ENCODE measurements around the gene PCBP3.
"Not testable (repeated sequence)": the region's sequence is repeated elsewhere in the genome, so short reads cannot be mapped to it uniquely, and the experiment has no call there.

Gene PCBP3

DNA sequence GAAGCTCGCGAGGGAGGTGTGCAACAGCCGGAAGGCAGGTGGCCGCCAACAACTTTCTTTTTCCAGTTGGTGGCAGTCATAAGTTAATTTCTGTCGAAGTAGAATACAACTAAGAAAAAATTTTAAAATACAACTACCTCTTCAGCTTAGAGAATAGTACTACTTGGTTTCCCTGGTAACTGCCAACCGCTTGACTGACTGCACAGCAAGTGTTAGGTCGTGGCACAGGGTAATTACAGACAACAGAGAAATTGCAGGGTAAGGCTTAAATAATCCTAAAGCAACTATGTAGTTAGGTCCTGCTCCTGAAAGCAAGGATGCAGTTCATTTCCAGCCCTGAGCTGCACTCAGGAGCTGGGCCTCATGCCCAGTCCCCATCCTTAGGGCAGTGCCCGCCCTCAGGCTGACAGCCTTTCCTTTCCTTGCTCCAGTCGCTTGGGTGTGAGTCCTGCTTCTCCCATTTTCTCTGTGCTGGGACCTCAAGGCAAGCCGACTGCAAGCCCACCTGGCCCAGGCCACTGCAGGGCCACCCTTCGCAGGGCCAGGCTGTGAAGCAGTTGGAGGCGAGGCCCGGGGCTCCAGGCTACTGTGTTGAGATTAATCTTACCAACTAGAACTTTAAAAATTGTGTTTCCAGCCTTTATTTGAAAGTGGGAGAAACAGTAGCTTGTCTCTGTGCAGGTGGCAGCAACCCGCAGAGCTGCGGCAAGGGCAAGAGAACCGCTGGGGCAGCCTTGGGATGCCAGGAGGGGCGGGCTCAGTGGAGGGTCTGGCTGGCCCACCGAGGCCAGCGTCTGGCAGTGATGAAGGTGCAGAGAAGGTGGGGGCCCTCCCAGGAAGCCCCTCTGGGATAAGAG, 148.3 kb downstream of the PCBP3 start:
- FAIRE-seq, result no peak

- no peak for FAIRE-seq
Observed at GRCh38 chr21:45792682-45793383, 149.3 kb downstream of the PCBP3 start.

GRCh38 chr21:45794027-45794426, 150.5 kb downstream of the PCBP3 start:
- FAIRE-seq, result no peak

GRCh38 chr21:45796003-45796402, 152.5 kb downstream of the PCBP3 start:
- FAIRE-seq, result no peak

GRCh38 chr21:45797338-45797737, 153.8 kb downstream of the PCBP3 start:
- no peak for FAIRE-seq

- FAIRE-seq, result no peak
Observed at GRCh38 chr21:45799765-45800338, 156.3 kb downstream of the PCBP3 start.

DNA sequence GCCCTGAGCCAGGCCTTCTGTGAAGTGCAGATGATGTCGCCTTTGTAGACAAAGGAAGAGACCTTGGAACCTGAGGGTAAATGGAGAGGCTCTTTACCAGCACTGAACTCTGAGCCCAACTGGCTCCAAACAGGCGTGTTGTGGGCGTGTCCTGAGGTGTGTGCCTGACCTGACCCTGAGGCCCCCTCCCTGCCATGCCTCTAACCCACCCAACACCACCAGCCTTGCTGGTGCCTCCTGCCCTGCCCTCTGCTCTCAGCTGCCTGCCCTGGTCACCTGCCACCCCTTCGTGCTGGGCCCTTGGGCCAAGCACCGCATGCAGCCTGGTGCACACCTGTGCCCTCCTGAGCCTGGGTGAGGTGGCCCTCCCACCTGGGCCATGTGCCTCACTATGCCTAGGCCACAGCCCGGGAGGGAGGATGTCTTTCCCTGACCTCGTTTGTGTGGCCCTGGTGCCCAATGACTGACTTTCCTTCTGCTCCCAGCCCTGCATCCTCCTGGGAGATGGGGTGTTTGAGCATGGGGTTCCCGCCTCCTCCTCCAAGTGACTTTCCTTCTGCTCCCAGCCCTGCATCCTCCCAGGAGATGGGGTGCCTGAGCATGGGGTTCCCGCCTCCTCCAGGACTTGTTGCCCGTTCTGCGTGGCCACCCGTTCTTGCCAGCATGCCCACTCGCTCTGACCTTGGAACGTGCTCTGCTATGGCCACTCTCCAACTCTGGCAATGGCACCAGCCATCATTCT, 157.0 kb downstream of the PCBP3 start:
- no peak for FAIRE-seq

- FAIRE-seq, result no peak
Observed at GRCh38 chr21:45801129-45801964, 157.8 kb downstream of the PCBP3 start.

- FAIRE-seq, result no peak
Observed at GRCh38 chr21:45801989-45802388, 158.5 kb downstream of the PCBP3 start.

GRCh38 chr21:45802425-45802824, 158.9 kb downstream of the PCBP3 start:
- FAIRE-seq, result no peak

DNA sequence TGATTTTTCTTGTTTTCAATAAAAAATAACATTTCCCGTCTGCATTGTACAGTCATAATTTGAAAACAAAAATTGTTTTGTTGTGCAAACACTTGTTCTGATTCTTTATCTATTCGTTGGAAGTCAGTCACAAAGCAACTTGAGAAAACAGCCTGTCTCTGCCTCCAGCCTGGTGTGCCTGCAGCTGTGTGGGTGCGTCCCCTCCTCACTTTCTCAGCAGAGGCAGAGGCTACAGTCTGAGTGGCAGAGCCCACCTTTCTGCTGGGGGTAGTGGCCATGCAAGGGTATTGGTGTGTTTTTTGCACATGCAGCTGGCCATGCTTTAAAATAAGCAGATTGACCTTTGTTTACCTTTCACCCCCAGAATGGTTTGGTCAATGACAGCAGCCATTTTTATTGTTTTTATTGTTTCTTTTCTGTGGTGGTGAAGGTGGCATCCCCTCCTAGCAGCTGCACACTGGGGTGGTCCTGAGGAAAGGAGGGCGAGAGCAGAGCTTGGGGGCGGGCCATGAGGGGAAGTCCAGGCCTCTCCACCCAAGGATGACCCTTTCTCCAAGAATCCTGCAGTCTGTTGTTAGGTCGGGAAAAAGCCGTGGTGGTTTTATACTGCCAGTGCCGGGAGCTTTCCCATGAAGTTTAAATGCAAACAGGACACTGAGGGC, 159.6 kb downstream of the PCBP3 start:
- no peak for FAIRE-seq

- no peak for FAIRE-seq
Observed at GRCh38 chr21:45803618-45804340, 160.3 kb downstream of the PCBP3 start.

DNA sequence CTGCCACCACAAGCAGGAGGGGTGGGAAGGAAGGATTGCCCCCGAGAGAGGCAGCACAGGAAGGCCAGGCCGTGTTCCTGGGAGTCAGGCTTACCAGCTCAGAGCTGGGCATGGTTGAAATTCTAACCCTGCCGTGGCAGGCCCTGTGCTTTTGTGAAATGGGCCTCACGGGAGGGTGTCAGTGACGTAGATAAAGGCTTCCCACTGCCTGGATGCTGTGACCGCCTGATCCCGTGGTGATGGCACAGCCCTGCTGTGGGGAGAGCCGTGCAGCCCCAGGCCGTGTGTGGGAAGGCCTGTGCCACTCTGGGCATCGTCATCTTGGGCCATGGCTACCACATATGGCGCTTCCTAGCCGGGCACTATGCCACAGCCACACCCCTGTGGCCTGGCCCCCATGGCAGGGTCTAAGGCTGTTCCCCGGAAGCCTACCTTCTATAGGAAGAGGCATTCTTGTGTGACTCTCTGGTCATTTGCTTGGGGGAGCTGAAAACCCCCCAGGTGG, 161.3 kb downstream of the PCBP3 start:
- no peak for FAIRE-seq

- FAIRE-seq, result no peak
Observed at GRCh38 chr21:45805321-45805720, 161.8 kb downstream of the PCBP3 start.

- FAIRE-seq, result no peak
Observed at GRCh38 chr21:45806042-45806441, 162.5 kb downstream of the PCBP3 start.

- FAIRE-seq, result not testable (repeated sequence)
Observed at GRCh38 chr21:45808663-45809062, 165.1 kb downstream of the PCBP3 start.

DNA sequence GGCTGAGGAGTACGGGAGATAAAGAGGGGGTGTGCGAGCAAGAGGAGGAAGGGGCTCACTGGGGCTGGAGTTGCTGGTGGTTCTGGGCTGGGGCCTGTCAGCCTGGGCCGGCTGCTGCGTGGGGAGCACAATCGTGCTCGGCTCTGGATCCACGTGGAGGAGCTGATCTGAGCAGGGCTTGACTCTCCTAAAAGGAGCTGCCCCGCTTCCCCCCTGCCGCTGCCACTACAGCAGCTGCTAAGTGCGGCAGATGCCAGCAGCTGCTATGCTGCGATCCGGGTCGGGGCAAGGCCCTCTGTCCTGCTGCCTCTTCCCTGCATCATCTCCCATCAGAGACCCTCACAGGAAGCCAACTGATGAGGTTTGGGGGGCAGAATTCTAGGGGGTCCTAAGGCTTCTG, 165.9 kb downstream of the PCBP3 start:
- FAIRE-seq, result no peak

- no peak for FAIRE-seq
Observed at GRCh38 chr21:45811136-45811535, 167.6 kb downstream of the PCBP3 start.

- FAIRE-seq, result not testable (repeated sequence)
Observed at GRCh38 chr21:45814210-45814940, 170.8 kb downstream of the PCBP3 start.

- FAIRE-seq, result not testable (repeated sequence)
Observed at GRCh38 chr21:45815781-45816180, 172.3 kb downstream of the PCBP3 start.

Measured in TTC549 (cell line).